DMS 273 (cell line): ENCODE measurements around the gene C11orf24.

Experiments used
- DNase-seq: peaks from one replicate; lab custom pipeline; 2025; ENCODE audit not compliant: unreplicated experiment; lab: John Stamatoyannopoulos, UW

Gene C11orf24

GRCh38 chr11:68212421-68213134 lies 59.2 kb downstream of the C11orf24 start:
- peak; percentile 87 for DNase-seq

GRCh38 chr11:68211546-68211945 lies 60.2 kb downstream of the C11orf24 start:
- DNase-seq: no peak
